ENCODE measurements around the gene SETD7. TPM values are rescaled to one million over a fixed set of nuclear protein-coding genes. Genes with fewer than 3 reads are reported as not detected.

Gene SETD7
- total and polyA plus RNA-seq, 2 of the 8 experiments (the other 6 are each of a cell fraction or from before 2014, with no cell fraction given) = 1.5 to 4.6 TPM

GRCh38 chr4:139559089-139559479 is 3.1 kb upstream of the SETD7 start:
- H3K56ac ChIP-seq (replicated peaks; ENCODE audit: insufficient read length, low read depth, low read length) = no peak overlapping the region
- peak overlapping the region; percentile 46 for H3K4ac ChIP-seq (replicated peaks; ENCODE audit: insufficient read length, low read depth, low read length)
- no peak overlapping the region for H4K8ac ChIP-seq (ENCODE audit: extremely low read depth, insufficient read depth, low read length)
- peaks cover 0 to 9% (median 3%) of the 10 kb centered on the region in 4 experiments; a peak in 6 of 7 replicates for H3K4me1 ChIP-seq (replicated peaks in 1 of 4; ENCODE audit: control insufficient read depth in 3 of 4, insufficient read depth in 4 of 4, low read length in 3 of 4)
- no peaks in the 10 kb centered on the region for H3K36me3 ChIP-seq (ENCODE audit: control insufficient read depth in 2 of 4, insufficient read depth in 4 of 4, low read length in 3 of 4)
- FAIRE-seq = no peak
- H2AFZ ChIP-seq (ENCODE audit: low read length) = no peak overlapping the region
- H3K9me3 ChIP-seq (ENCODE audit: insufficient read depth in 2 of 2, low read depth in 1 of 2, low read length in 1 of 2) = no peaks in the 10 kb centered on the region
- H3K4me2 ChIP-seq (ENCODE audit: insufficient read depth in 1 of 2, low read depth in 2 of 2, low read length in 2 of 2) = no peak overlapping the region
- no peak overlapping the region for H3K27ac ChIP-seq (ENCODE audit: low read depth, low read length)
- no peaks in the 10 kb centered on the region for H3K79me2 ChIP-seq (ENCODE audit: control insufficient read depth in 1 of 2, insufficient read depth in 2 of 2, low read length in 2 of 2)
- H3K79me1 ChIP-seq (ENCODE audit: low read depth, low read length) = no peaks in the 10 kb centered on the region
- no peak overlapping the region for H2BK5ac ChIP-seq (ENCODE audit: low read depth, low read length)
- WGBS, 2 experiments (ENCODE audit: extremely low coverage in 1 of 2, insufficient coverage in 1 of 2, insufficient read length in 1 of 2, insufficient replicate concordance in 2 of 2, low coverage in 1 of 2, low lambda C conversion rate in 2 of 2, missing lambda C conversion rate in 1 of 2) = 89% methylated on average over 5 of the region's 5 CpGs; no CpG with 5 or more reads in 1 of the 2 experiments
- H3K9ac ChIP-seq (replicated peaks in 1 of 4; ENCODE audit: extremely low read depth in 1 of 4, low read depth in 3 of 4, low read length in 3 of 4) = no peak overlapping the region
- no peak overlapping the region for H2BK20ac ChIP-seq (ENCODE audit: low read length)
- H3K14ac ChIP-seq (ENCODE audit: insufficient read length) = no peak overlapping the region
- no peak overlapping the region for H4K91ac ChIP-seq (replicated peaks; ENCODE audit: insufficient read length, low read length)
- H2BK120ac ChIP-seq (replicated peaks; ENCODE audit: low read depth, low read length) = no peak overlapping the region
- no peak overlapping the region for H3K23ac ChIP-seq (ENCODE audit: insufficient read length)
- POLR2A ChIA-PET (ENCODE audit: partially characterized antibody) = no interaction called here
- CTCF ChIA-PET (ENCODE audit: partially characterized antibody) = interaction anchor here (1.0 to 1.5 kb wide), 3 partner anchors 47 to 142 kb away, joined by 3 to 7 read pairs (median 4); no protein-coding TSS in a partner anchor
- H4K20me1 ChIP-seq (replicated peaks in 1 of 2; ENCODE audit: control insufficient read depth in 1 of 2, insufficient read depth in 2 of 2, low read length in 2 of 2) = no peaks in the 10 kb centered on the region
- H3K23me2 ChIP-seq (ENCODE audit: low read depth, low read length) = peaks cover 19% of the 10 kb centered on the region; the same call in 1 of the 2 replicates
- 0 out of 2 replicates have a peak overlapping the region, but pooled peaks have one; percentile 41 for H2AK5ac ChIP-seq (ENCODE audit: low read depth, low read length)
- H4K5ac ChIP-seq (ENCODE audit: insufficient read length, low read depth, low read length) = no peak overlapping the region
- H2BK15ac ChIP-seq (ENCODE audit: low read length) = no peak overlapping the region
- no peak overlapping the region for H3K4me3 ChIP-seq (ENCODE audit: extremely low read depth in 1 of 4, insufficient read depth in 2 of 4, low read depth in 3 of 4, low read length in 4 of 4)
- no peak overlapping the region for H3K18ac ChIP-seq (ENCODE audit: extremely low read depth, low read length)
- peaks cover 15 to 44% (median 40%) of the 10 kb centered on the region in 4 experiments for H3K27me3 ChIP-seq (replicated peaks in 1 of 4; ENCODE audit: control insufficient read depth in 3 of 4, extremely low read depth in 1 of 4, insufficient read depth in 3 of 4, low read length in 3 of 4)
- no peak for DNase-seq (ENCODE audit: low read depth in 1 of 2, low spot score in 2 of 2)
- no peak overlapping the region for H2BK12ac ChIP-seq (ENCODE audit: low read depth, low read length)
- TF ChIP-seq TEAD4 (IDR thresholded peaks at IDR 0.05; ENCODE audit: low read depth, low read length) (no peak), CBX5 (IDR thresholded peaks at IDR 0.05; ENCODE audit: low read depth, low read length) (no peak), GTF2F1 (IDR thresholded peaks at IDR 0.05; ENCODE audit: borderline replicate concordance, low read depth, low read length) (no peak), SP4 (IDR thresholded peaks at IDR 0.05; ENCODE audit: low read length) (no peak), BCL11A (IDR thresholded peaks at IDR 0.05; ENCODE audit: low read depth in 2 of 2, low read length in 2 of 2) (no peak), PHF8 (conservative IDR thresholded peaks at IDR 0.05; ENCODE audit: low read depth, low read length) (no peak), RAD21 (IDR thresholded peaks at IDR 0.05 in 1 of 2, conservative IDR thresholded peaks at IDR 0.05 in 1 of 2; ENCODE audit: low read depth in 2 of 2, low read length in 2 of 2) (no peak), SAP30 (IDR thresholded peaks at IDR 0.05; ENCODE audit: insufficient read depth, insufficient replicate concordance, low read length) (no peak), JUN (IDR thresholded peaks at IDR 0.05; ENCODE audit: low read depth, low read length) (no peak), BRCA1 (IDR thresholded peaks at IDR 0.05; ENCODE audit: low read depth, low read length) (no peak), HDAC2 (IDR thresholded peaks at IDR 0.05; ENCODE audit: borderline replicate concordance in 1 of 2, low read depth in 2 of 2, low read length in 2 of 2) (no peak), POLR2AphosphoS5 (IDR thresholded peaks at IDR 0.05; ENCODE audit: low read depth, low read length) (no peak)
- TF ChIP-seq, protein P1, sequence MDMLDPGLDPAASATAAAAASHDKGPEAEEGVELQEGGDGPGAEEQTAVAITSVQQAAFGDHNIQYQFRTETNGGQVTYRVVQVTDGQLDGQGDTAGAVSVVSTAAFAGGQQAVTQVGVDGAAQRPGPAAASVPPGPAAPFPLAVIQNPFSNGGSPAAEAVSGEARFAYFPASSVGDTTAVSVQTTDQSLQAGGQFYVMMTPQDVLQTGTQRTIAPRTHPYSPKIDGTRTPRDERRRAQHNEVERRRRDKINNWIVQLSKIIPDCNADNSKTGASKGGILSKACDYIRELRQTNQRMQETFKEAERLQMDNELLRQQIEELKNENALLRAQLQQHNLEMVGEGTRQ (IDR thresholded peaks at IDR 0.05; ENCODE audit: low read length) = no peak

All from H1 (cell line).